Endometrial microvascular endothelial cells (primary cell): ENCODE results near the gene S100A6. TPM values are rescaled to one million over a fixed set of nuclear protein-coding genes. Genes with fewer than 3 reads are reported as not detected.
"Not testable (repeated sequence)": the region's sequence is repeated elsewhere in the genome, so short reads cannot be mapped to it uniquely, and the experiment has no call there.

ENCODE experiments used
- in situ Hi-C: cut with HindIII; loops from 2 replicates; pipeline ENCODE4 v1.10.0; 2017; ENCODE audit warnings: low sequenced_read_pairs, low pct_unique_long_range_greater_than_20kb; ENCODE audit errors: inconsistent ontology term
- total RNA-seq: library from RNA; depleted of rRNA; stranded (reverse); fragments of >200 nt; gene quantifications from one replicate; pipeline ENCODE4 v1.2.3, GENCODE V29; 2015; ENCODE audit errors: inconsistent ontology term

Gene S100A6
- 690 TPM for total RNA-seq

DNA sequence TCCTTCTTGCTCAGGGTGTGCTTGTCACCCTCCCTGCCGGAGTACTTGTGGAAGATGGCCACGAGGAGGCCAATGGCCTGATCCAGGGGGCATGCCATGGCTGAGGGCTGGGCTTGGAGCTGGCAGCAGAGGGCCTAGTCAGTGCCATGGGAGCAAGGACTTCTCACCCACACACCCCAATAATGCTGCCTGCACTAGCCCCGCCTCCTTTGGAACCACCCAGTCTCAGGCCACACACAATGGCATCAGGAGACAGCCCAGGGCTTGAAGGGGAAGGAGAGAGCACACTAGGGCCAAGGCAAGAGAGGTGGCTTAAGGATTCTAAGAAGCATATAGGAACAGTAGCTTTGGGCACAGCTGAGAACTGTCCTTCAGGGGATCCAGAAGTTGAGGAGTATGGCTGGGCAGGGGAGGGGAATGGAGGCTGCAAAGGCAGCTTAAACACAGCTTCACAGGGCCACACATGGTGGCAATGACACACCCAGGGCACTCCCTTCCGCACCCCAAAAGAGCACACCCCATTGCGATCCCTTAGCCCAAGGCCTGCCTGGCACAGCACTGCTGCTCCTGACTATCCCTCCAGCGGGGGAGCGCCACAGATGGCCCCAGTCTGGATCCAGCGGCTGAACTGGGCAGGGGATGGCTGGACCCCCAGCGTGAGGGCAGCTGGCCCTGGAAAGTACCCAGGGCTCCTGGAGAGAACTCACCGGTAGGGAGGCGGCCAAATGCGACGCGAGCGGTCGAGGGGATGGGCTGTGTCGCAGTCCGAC lies at the start of gene S100A6:
Gene S100A6 (minus strand): TSS at position 750 of the 770 bp plus-strand sequence. CDS start 652 bp downstream, at position 98.
- in situ Hi-C loops, result no loop called here

DNA sequence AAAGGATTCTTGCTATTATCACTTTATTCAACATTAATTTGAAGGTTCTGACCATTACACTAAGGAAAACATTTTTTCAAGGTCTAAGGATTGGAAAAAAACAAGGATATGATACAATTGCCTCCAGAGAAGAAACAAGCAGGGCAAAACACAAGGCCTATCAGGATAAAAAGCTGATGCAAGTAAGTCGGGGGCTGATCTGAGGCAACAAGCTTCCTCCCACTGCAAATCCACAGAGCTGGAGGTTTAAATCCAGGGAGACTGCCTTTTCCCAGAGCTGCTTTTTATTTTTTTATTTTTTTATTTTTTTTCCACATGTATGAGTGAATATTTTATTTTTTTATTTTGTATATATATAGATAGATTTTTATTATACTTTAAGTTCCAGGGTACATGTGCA lies 49.2 kb upstream of the S100A6 start:
- in situ Hi-C loops, result no loop called here

DNA sequence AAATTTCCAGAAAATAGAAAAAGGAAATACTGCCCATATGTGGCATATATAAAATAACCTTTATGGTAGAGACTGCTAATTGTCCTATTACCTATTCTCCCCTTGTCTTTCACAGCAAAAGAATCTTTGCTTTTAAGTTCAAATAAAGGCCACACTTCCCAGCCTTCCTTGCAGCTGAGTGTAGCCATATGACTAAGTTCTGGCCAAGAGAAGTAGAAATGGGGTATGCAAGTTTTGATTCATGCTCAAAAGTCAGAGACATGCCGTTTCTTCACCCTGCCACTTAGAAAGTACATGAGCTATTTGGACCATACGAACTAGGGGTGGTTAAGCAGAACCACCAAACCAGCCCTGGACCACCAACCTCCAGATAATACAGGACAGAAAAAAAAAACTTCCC lies 48.2 kb upstream of the S100A6 start:
- in situ Hi-C loops, result no loop called here

DNA sequence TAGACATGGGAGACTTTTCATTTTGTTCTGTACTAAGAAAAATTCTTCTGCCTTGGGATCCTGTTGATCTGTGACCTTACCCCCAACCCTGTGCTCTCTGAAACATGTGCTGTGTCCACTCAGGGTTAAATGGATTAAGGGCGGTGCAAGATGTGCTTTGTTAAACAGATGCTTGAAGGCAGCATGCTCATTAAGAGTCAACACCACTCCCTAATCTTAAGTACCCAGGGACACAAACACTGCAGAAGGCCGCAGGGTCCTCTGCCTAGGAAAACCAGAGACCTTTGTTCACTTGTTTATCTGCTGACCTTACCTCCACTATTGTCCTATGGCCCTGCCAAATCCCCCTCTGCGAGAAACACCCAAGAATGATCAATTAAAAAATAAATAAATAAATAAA lies 47.7 kb upstream of the S100A6 start:
- in situ Hi-C loops, result not testable (repeated sequence)

DNA sequence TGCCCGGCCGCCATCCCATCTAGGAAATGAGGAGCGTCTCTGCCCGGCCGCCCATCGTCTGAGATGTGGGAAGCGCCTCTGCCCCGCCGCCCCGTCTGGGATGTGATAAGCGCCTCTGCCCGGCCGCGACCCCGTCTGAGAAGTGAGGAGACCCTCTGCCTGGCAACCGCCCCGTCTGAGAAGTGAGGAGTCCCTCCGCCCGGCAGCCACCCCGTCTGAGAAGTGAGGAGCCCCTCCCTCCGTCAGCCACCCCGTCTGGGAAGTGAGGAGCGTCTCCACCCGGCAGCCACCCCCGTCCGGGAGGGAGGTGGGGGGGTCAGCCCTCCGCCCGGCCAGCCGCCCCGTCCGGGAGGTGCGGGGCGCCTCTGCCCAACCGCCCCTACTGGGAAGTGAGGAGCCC lies 47.0 kb upstream of the S100A6 start:
- in situ Hi-C loops, result not testable (repeated sequence)

DNA sequence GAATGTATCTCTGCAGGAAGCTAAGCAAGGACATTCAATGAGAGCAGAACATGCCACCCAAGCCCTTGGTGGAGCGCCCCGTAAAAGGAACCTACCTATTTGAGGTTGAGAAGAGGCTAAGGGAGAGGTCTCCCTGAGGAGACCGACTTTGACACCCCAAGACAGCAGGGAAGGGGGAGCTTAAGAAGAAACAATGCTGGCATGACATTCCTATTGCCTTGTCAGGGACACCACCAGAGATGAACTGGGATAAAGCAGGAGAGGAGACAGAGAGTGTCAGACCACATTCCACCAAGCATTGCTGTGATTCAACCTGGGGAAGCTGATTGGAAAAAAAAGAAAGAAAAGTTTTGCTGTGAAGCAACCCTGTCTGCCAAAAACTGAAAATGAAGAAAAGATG lies 43.1 kb upstream of the S100A6 start:
- in situ Hi-C loops, result no loop called here

DNA sequence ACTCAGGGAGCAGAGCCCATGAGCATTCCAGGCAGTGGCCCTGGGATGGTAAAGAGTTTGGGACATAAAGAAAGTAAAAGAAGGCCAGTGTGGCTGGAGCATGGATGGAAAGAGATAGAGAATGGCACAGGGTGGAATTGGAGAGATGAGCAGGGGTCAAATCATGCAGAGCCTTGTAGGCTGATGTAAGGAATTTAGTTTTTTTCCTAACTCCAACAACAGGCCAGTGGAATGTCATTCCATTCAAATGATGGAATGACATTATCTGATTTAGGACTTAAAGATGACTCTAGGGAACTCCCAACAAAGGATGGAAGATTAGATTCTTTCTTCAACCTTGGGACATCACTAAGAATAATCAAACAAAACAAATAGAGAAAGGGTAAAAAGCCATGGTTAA lies 42.7 kb upstream of the S100A6 start:
- in situ Hi-C loops, result no loop called here

DNA sequence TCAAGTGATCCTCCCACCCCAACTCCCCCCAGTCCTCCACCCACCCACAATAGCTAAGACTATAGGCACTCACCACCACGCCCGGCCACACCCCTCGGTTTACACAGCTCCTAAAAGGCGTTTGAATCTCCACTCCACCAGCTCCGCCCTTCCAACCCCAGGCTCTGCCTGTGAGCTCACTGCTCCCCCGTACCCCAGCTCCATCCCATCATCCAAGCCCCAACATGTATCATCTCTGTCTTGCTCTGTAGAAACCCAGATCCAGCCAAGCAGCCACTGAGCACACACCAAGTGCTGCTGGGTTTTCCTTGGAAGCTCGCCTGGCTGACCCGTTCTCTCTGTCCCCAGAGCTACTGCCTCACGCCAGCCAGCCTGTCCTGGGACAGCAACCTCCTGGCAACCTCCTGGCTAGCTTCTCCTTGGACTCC lies 41.8 kb upstream of the S100A6 start:
- in situ Hi-C loops, result no loop called here

DNA sequence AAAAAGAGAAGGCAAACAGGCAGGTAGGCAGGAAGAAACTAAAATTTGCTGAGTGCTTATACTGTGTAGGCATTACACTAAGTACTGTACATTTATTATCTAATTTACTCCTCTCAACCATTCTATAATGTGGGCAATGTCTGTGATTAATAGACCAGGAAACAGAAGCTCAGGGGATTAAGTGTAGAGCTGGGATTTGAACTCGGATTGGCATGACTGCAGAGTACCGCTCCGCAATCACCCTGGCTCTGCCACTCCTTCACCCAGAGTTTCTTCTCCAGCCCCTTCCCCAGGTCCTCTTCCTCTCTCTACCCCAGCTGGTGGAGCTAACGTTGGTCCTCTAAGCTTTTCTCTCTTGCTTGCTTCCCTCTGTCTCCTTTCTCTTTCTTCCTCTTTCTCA lies 41.3 kb upstream of the S100A6 start:
- in situ Hi-C loops, result no loop called here

DNA sequence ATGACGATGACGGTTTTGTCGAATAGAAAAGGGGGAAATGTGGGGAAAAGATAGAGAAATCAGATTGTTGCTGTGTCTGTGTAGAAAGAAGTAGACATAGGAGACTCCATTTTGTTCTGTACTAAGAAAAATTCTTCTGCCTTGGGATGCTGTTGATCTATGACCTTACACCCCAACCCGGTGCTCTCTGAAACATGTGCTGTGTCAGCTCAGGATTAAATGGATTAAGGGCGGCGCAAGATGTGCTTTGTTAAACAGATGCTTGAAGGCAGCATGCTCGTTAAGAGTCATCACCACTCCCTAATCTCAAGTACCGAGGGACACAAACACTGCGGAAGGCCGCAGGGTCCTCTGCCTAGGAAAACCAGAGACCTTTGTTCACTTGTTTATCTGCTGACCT lies 39.7 kb upstream of the S100A6 start:
- in situ Hi-C loops, result not testable (repeated sequence)

DNA sequence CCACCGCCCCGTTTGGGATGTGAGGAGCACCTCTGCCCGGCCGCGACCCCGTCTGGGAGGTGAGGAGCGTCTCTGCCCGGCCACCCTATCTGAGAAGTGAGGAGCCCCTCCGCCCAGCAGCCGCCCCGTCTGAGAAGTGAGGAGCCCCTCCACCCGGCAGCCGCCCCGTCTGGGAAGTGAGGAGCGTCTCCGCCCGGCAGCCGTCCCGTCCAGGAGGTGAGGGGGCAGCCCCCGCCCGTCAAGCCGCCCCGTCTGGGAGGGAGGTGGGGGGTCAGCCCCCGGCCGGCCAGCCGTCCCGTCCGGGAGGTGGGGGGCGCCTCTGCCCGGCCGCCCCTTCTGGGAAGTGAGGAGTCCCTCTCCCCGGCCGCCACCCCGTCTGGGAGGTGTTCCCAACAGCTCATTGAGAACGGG lies 39.3 kb upstream of the S100A6 start:
- in situ Hi-C loops, result not testable (repeated sequence)

DNA sequence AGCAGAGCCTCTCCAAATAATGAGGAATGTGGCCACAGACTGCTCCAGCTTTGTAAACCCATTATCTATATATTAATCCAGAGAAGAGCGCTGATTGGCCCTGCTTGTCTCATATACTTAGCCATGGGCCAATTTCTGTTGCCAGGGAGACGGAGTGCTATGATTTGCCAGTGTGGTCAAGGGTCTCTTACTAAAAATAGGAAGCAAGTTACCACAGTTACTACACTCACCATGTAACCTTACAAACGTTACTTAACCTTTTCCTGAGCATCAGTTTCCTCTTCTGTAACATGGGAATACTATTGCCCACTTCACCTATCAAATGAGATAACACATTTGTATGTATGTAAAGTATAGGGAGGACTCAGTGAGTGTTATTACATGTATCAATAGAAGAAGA lies 37.6 kb upstream of the S100A6 start:
- in situ Hi-C loops, result no loop called here

DNA sequence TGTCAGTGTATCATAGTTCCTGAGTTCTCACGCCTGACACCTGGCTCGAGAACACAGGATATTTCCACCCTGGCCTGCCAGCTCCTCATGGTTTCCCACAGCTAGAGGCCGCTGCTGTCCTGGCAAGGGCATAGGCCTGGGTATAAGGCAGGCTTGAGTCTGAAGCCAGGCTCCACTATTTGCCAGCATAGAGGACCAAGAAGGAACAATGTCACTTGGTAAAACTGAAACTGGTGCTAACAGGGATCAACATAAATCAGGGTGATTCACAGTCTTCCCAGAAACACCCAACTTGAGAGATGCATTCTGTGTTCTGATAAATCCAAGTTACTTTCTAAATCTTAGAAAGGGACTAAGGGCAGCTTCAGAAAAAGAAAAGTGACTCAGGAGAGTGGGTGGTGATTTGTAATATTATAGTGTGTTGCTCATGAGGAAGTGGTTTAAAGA lies 36.8 kb upstream of the S100A6 start:
- in situ Hi-C loops, result no loop called here

DNA sequence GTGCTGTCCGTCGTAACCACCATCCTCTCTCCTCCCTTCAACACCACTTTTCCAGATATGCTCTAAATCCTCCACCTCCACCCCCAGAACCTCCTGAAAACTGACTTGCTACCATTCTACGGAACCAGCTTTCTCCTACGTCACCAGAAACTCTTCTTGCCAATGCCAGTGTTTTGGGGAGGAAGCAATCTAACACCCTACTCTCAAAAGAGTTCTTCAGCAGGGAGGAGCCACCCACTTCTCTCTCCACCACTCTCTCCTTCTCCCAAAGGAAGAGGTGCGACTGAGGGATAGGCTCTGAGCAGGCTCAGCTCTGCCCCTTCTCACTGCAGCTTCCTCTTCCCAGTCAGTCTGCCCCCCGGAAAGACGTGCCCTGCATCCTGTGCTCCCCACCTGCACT lies 35.9 kb upstream of the S100A6 start:
- in situ Hi-C loops, result no loop called here

DNA sequence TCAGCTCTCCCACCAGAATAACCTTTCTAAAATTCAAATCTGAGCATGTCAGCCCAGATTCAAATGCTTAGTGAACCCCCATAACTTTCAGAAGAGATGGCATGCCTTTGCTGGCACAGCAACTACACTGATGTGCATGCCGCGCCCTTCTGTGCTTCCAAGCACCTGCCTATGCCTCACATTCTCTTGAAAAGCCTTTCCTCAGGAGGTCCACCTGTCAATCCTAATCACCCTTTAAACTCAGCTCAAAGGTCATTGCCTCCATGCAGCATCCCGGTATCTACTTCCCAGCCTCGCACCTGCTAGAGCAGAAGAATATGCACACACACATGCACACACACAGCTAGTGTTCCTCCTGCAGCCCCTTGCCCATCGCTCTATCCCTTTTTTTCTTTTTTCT lies 35.1 kb upstream of the S100A6 start:
- in situ Hi-C loops, result no loop called here

DNA sequence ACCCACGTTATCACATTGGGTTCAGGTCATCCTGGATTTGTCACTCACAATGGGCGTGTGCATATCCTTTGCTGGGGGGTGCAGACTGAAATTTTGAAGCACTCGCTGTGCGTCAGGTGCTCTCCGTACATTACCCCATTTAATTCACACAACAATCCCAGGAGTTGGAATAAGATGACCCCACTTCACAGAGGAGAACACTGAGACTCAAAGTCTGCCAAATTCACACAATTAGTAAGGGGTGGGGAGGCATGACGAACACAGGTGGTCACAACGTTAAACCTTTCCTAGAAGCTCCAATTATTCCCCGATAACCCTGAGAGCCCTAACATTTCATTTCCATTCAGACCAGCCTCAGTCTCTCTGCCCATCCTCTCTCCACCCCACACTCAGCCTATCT lies 33.7 kb upstream of the S100A6 start:
- in situ Hi-C loops, result no loop called here

DNA sequence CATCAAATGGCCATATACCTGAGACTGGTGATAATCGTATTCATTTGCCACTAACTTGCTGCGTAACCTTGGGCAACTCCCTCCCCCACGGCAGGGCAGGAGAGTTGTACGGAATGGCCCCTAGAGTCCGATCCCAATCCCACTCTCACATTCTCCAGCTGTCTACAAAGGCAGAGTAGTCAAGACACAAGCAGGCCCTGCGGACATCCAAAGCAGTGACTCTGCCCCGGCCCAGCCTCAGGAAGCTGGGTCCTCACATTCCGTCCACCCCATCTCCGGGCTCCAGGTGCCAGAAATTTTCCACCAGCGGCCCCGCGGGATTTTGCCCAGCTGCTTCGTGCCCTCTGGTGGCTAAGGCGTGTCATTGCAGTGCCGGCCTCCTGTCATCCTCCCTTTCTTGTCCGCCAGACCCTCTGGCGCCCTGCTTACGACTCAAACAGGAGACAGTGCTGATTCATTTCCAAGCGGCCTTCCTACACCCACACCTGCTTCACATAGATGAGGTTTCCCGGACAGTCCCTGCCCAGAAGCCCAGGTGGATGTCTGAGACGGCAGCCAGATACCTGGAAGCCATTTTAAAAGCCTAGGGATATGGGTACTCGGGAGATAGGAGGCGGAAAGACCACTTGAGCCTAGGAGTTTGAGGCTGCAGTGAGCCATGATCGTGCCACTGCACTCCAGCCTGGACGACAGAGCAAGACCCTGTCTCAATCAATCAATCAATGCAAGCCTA lies 32.7 kb upstream of the S100A6 start:
- in situ Hi-C loops, result no loop called here

DNA sequence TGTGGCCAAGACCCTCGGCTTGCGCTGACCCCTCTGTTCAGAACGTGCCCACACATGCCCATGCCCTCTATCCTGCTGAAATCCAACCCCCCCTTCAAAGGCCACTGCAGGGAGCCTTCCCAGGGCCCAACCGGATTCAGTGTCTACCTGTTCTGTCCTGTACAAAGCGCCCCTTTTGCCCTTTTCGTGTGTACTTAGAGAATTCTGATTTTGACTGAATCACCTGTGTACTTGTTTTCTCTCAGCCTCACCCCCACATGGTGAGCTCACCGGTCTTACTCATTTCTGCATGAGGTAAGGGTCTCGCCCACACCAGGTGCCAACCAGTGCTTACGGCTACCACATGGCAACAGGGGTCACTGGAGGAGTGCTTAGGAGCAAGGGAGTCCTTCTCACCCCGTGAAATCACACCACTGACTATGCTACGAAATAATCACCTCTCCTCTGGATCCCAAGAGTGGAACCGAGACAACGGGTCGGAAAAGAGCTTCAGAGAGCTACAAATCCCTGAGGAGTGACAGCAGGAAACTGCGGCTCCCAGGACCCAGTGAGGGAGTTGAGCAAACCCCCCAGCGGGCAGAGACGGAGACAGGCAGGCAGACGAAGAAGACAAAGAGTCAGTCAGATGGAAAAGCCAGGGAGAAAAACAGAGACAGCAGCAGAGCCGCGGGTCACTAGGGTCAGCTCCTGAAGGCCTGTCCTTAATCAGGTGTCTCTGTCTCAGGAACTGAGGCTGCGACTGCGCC lies 32.0 kb upstream of the S100A6 start:
- in situ Hi-C loops, result no loop called here

DNA sequence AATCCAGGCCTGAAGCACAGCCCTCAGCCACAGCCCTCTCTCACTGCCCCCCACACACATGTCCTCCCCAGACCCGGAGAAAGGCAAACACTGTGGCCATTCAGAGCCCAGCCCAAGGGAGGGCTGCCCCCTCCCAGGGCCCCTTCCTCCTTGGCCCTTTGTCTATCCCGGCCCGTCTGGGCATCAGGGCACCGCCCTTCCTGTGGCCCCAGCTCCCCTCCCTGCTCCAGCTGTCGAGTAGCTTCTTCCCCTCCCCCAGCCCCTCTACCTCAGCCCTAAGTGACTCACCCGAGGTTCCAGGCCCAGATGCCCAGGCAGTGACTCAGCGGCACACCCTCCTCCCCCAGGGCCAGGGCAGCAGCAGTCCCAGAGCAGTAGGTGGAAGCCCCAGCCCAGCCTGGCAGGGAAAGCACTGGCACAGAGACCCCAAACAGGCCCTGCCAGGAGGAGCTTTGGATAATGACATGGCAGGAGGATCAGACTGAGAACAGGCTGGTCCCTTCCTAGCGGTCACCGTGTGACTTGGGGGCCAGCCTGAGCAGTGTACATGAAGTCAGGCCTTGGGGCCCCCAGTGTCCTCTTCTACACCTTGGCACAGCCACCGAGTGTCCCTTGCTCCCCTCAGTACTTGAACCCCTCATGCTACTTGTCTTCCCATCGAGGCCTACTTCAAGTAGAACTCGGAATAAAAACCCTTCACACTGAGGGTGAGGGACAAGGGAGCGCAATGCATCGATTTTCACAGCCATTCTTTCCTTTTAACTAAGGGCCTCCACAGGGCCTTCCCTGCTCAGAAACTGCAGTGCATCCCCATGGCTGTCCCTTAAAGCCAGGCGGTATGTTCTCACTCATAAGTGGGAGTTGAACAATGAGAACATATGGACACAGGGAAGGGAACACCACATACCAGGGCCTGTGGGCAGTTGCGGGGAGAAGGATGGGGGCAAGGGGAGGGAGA lies 30.9 kb upstream of the S100A6 start:
- in situ Hi-C loops, result no loop called here
